NB4 (cell line): ENCODE data around the gene INTS6.
A peak's percentile ranks its signal among the peaks of the same experiment; 100 is the strongest.

Experiments used
- DNase-seq: peaks from one replicate; pipeline ENCODE4 v3.0.0; 2010; ENCODE audit warnings: low read depth
- H3K4me3 ChIP-seq: one replicate; pipeline ENCODE4 v1.5.1; 2011; ENCODE audit warnings: mild to moderate bottlenecking, low read depth, low read length, moderate library complexity
- CTCF ChIP-seq: IDR thresholded peaks from one replicate; pipeline ENCODE4 v1.5.1; 2012; ENCODE audit warnings: low read depth, low read length
- MAX ChIP-seq: IDR thresholded peaks from 2 replicates; pipeline ENCODE4 v1.6.1; 2011; ENCODE audit warnings: low read depth, low read length
- MYC ChIP-seq: IDR thresholded peaks from 2 replicates; pipeline ENCODE4 v1.6.1; 2011; ENCODE audit warnings: low read depth, low read length
- POLR2A ChIP-seq: IDR thresholded peaks from 2 replicates; pipeline ENCODE4 v1.6.1; 2011; ENCODE audit warnings: mild to moderate bottlenecking; ENCODE audit not compliant: insufficient read length; ENCODE audit errors: extremely low read depth

Gene INTS6

GRCh38 chr13:51457086-51457815, 4.4 kb upstream of the INTS6 start:
- DNase-seq, result no peak
- no peak overlapping the region for H3K4me3 ChIP-seq
- TF ChIP-seq CTCF, result no peak

GRCh38 chr13:51456510-51456909, 3.7 kb upstream of the INTS6 start:
- no peak for DNase-seq
- TF ChIP-seq MAX (no peak), MYC (no peak), CTCF (no peak), POLR2A (no peak)
- no peak overlapping the region for H3K4me3 ChIP-seq

GRCh38 chr13:51455532-51455931, 2.7 kb upstream of the INTS6 start:
- TF ChIP-seq MYC, result no peak
- TF ChIP-seq CTCF, result no peak
- no peak for TF ChIP-seq POLR2A
- TF ChIP-seq MAX, result no peak
- no peak for DNase-seq
- peak overlapping the region; percentile 70 for H3K4me3 ChIP-seq

- TF ChIP-seq CTCF (no peak), MAX (no peak), POLR2A (no peak), MYC (no peak)
- no peak for DNase-seq
- H3K4me3 ChIP-seq, result peak overlapping the region; percentile 70
Measured at GRCh38 chr13:51453959-51454703, 1.3 kb upstream of the INTS6 start.

GRCh38 chr13:51453207-51453958, 547 bp upstream of the INTS6 start:
- peak overlapping the region; percentile 70 for H3K4me3 ChIP-seq
- DNase-seq, result peak; percentile 99
- TF ChIP-seq MAX (peak; percentile 71), MYC (peak; percentile 64), POLR2A (no peak)
